DND-41 (cell line): Measurements from ENCODE around the gene RAB30.

Source experiments
- EZH2 ChIP-seq: IDR thresholded peaks from 3 replicates; pipeline ENCODE4 v1.6.1; 2012; ENCODE audit warnings: borderline replicate concordance, low read depth, mild to moderate bottlenecking, moderate library complexity, low read length, inconsistent platforms; ENCODE audit not compliant: severe bottlenecking
- TF ChIP-seq, protein P1 (sequence below): IDR thresholded peaks from 2 replicates; pipeline ENCODE4 v1.5.1; 2012; ENCODE audit warnings: borderline replicate concordance, low read length, moderate library complexity, mild to moderate bottlenecking; ENCODE audit not compliant: poor library complexity, severe bottlenecking; ENCODE audit errors: extremely low read depth

DNA sequence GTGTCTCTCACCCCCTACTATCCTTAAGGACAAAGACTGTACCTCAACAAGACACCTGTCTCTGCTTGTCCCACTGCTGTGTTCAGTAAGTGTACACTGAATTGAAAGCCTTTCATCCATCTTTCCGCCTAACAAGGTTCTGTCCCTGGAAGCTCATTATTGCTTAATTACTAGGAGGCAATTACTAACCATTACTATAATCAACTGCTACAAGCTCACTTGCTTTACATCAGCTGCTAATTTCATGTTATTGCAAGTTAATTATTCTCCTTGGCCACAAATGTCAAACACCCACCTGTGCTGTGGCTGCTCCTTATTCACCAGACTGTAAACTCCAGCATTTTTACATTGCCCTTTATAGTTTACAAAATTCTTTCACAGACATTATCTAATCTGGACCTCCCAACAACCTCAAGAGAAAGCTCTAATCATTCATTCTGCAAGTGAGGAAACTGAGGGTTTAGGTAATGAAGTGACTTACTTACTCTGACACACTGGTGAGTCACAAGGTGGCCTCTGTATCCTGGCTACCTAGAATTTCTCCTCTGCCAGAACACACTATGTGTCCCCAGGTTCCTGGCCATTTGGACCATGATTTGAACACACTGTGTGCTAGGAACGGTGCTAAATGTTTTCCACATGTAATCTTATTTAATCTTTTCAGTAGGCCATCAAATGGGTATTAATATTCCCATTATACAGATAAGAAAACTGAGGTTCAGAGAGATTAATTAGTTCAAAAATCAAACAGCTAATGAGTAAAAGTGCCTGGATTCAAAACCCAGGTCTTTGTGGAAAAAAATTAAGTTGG, 66.7 kb downstream of the RAB30 start:
- TF ChIP-seq, protein P1, sequence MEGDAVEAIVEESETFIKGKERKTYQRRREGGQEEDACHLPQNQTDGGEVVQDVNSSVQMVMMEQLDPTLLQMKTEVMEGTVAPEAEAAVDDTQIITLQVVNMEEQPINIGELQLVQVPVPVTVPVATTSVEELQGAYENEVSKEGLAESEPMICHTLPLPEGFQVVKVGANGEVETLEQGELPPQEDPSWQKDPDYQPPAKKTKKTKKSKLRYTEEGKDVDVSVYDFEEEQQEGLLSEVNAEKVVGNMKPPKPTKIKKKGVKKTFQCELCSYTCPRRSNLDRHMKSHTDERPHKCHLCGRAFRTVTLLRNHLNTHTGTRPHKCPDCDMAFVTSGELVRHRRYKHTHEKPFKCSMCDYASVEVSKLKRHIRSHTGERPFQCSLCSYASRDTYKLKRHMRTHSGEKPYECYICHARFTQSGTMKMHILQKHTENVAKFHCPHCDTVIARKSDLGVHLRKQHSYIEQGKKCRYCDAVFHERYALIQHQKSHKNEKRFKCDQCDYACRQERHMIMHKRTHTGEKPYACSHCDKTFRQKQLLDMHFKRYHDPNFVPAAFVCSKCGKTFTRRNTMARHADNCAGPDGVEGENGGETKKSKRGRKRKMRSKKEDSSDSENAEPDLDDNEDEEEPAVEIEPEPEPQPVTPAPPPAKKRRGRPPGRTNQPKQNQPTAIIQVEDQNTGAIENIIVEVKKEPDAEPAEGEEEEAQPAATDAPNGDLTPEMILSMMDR = no peak
- no peak for TF ChIP-seq EZH2
